ENCODE results near the gene AMOT.

The AMOT gene

DNA sequence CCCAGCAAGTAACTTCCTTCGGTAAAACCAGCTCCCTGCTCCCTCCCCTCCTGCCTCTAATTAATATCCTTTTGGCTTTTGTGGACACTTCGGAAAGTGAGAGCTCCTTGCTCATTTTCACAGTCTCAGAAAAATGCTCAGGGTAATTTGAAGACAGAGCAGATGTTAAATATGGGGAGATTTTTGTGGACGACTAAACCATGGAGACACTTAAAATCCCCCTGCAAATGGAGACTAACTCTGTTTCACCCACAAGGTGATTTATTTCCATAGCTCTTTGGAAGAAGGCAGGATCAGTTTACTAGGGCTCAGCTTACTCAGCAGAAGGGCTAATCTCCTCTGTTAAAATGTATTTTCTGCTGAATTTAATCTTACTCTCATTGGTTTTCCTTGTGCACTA lies 12.2 kb upstream of the AMOT start:
- no peak overlapping the region for H3K27ac ChIP-seq (ENCODE audit: low read depth, low read length)
- H3K36me3 ChIP-seq (ENCODE audit: control insufficient read depth, insufficient read depth, low read length): no peaks in the 10 kb centered on the region
- H3K27me3 ChIP-seq (ENCODE audit: control insufficient read depth, insufficient read depth, low read length): no peaks in the 10 kb centered on the region
- no peaks in the 10 kb centered on the region for H3K4me1 ChIP-seq (ENCODE audit: control insufficient read depth, insufficient read depth, low read length)
- H3K9ac ChIP-seq (ENCODE audit: low read length): no peak overlapping the region
- H3K4me3 ChIP-seq (ENCODE audit: low read length): no peak overlapping the region

- no peaks in the 10 kb centered on the region for H3K27me3 ChIP-seq (ENCODE audit: control insufficient read depth, insufficient read depth, low read length)
- H3K9ac ChIP-seq (ENCODE audit: low read length): no peak overlapping the region
- H3K4me3 ChIP-seq (ENCODE audit: low read length): no peak overlapping the region
- no peaks in the 10 kb centered on the region for H3K36me3 ChIP-seq (ENCODE audit: control insufficient read depth, insufficient read depth, low read length)
- H3K4me1 ChIP-seq (ENCODE audit: control insufficient read depth, insufficient read depth, low read length): no peaks in the 10 kb centered on the region
- no peak overlapping the region for H3K27ac ChIP-seq (ENCODE audit: low read depth, low read length)
Observed at GRCh38 chrX:112851806-112852205, 11.2 kb upstream of the AMOT start.

- H3K4me3 ChIP-seq (ENCODE audit: low read length): no peak overlapping the region
- no peaks in the 10 kb centered on the region for H3K36me3 ChIP-seq (ENCODE audit: control insufficient read depth, insufficient read depth, low read length)
- H3K27ac ChIP-seq (ENCODE audit: low read depth, low read length): no peak overlapping the region
- no peaks in the 10 kb centered on the region for H3K27me3 ChIP-seq (ENCODE audit: control insufficient read depth, insufficient read depth, low read length)
- no peak overlapping the region for H3K9ac ChIP-seq (ENCODE audit: low read length)
- H3K4me1 ChIP-seq (ENCODE audit: control insufficient read depth, insufficient read depth, low read length): peaks cover under 1% of the 10 kb centered on the region
Observed at GRCh38 chrX:112851161-112851779, 10.6 kb upstream of the AMOT start.

GRCh38 chrX:112849016-112849415 lies 8.4 kb upstream of the AMOT start:
- Histone ChIP-seq H3K27ac (ENCODE audit: low read depth, low read length) (no peak overlapping the region), H3K36me3 (ENCODE audit: control insufficient read depth, insufficient read depth, low read length) (no peaks in the 10 kb centered on the region), H3K9ac (ENCODE audit: low read length) (no peak overlapping the region), H3K4me1 (ENCODE audit: control insufficient read depth, insufficient read depth, low read length) (peaks cover 4% of the 10 kb centered on the region), H3K4me3 (ENCODE audit: low read length) (no peak overlapping the region), H3K27me3 (ENCODE audit: control insufficient read depth, insufficient read depth, low read length) (no peaks in the 10 kb centered on the region)

- no peaks in the 10 kb centered on the region for H3K36me3 ChIP-seq (ENCODE audit: control insufficient read depth, insufficient read depth, low read length)
- H3K27ac ChIP-seq (ENCODE audit: low read depth, low read length): no peak overlapping the region
- peaks cover 4% of the 10 kb centered on the region for H3K4me1 ChIP-seq (ENCODE audit: control insufficient read depth, insufficient read depth, low read length)
- no peak overlapping the region for H3K4me3 ChIP-seq (ENCODE audit: low read length)
- no peaks in the 10 kb centered on the region for H3K27me3 ChIP-seq (ENCODE audit: control insufficient read depth, insufficient read depth, low read length)
- no peak overlapping the region for H3K9ac ChIP-seq (ENCODE audit: low read length)
Observed at GRCh38 chrX:112846782-112847181, 6.2 kb upstream of the AMOT start.

DNA sequence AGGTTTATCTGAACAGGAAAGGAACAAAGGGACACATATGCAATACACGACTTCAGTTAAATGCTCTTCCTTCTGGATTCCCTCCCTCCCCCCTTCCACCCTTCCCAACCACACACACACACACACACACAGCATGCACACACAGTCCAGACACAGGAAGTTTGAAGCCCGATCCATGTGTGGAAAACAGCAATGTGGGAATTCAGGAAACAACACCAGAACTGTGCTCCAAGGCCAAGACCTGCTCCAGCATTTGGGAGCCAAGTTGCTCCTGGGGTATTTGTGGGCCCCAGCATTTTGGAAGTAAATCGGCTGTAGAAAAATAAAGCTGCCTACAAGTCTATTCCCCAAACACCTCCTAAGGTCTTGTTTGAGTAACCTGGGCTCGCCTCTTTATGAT lies 5.6 kb upstream of the AMOT start:
- H3K27ac ChIP-seq (ENCODE audit: low read depth, low read length): no peak overlapping the region
- no peaks in the 10 kb centered on the region for H3K27me3 ChIP-seq (ENCODE audit: control insufficient read depth, insufficient read depth, low read length)
- no peak overlapping the region for H3K9ac ChIP-seq (ENCODE audit: low read length)

DNA sequence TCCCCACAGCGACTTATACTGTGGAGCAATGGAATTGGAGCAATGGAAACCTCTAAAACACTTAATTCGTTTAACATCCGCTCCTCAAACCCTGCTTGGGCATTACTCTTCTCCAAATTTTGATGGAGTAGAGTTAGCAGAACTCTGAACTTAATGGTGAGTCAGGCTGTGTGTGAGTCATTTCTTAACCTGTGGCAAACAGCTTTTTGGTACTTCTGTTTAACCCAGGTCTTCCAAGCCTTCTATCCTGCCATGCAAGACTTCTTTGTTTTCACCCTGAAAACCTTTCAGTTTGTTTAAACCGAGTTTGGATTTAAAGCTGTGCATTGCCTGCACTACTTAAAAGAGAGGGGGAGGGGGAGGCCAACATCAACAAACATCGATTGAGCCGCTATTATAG lies 3.6 kb upstream of the AMOT start:
- H3K36me3 ChIP-seq (ENCODE audit: control insufficient read depth, insufficient read depth, low read length): no peaks in the 10 kb centered on the region
- no peak overlapping the region for H3K4me3 ChIP-seq (ENCODE audit: low read length)
- peaks cover 4% of the 10 kb centered on the region for H3K4me1 ChIP-seq (ENCODE audit: control insufficient read depth, insufficient read depth, low read length)
- no peaks in the 10 kb centered on the region for H3K27me3 ChIP-seq (ENCODE audit: control insufficient read depth, insufficient read depth, low read length)
- H3K27ac ChIP-seq (ENCODE audit: low read depth, low read length): no peak overlapping the region
- no peak overlapping the region for H3K9ac ChIP-seq (ENCODE audit: low read length)

More for the DNA sequence above, 5.6 kb upstream of the AMOT start:
- no peak overlapping the region for H3K4me3 ChIP-seq (ENCODE audit: low read length)
- peaks cover 4% of the 10 kb centered on the region for H3K4me1 ChIP-seq (ENCODE audit: control insufficient read depth, insufficient read depth, low read length)
- H3K36me3 ChIP-seq (ENCODE audit: control insufficient read depth, insufficient read depth, low read length): no peaks in the 10 kb centered on the region

DNA sequence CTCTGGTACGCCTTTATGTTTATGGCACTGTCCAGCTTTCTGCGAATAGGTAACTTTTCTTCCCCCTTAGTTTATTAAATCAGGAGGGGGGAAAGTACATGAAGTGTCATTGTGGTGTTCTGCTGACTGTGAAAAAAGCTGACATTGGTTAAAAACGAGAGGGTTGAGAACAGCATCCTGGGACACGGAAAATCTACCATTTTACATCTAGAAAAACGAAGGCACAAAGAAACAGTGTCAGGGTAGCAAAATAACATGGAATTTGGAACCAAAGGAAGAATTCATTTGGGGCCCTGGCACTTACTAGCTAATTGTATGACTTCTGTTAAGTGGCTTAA lies 1.2 kb upstream of the AMOT start:
- H3K27ac ChIP-seq (ENCODE audit: low read depth, low read length): peak overlapping the region; percentile 21
- H3K9ac ChIP-seq (ENCODE audit: low read length): no peak overlapping the region
- H3K27me3 ChIP-seq (ENCODE audit: control insufficient read depth, insufficient read depth, low read length): no peaks in the 10 kb centered on the region

DNA sequence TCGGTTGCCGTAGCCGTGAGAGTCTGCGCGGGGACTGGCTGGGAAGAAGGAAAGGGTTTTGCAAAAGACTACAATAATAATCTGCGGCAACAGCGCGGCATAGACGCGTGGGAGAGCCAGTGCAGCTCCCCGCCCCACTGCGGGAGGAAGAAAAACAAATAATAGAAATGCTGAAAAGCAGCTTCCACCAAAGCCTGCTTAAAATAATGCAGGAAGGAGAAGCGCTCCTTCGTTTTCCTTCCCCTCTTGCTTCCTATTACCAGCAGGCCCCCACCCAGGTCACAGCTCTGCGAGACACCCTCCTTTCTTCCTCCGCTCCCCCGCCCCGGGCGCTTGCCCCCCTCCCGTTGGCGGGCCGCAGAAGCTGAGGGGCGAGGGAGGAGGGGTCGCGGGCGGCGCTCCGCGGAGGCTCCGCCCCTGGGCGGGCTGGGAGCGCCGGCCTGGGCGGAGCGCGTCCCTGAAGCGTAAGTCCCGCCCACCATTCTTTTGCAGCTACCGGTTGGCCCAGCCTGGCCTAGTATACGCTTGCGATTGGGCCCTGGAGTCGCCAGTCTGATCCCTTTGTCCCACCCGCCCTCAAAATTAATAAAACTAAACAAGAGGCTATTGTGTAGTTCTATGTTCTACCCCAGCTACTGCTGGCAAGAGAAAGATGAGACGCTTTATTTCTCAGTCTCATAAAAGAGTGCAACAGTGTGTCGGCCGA lies 636 bp upstream of the AMOT start:
- no peaks in the 10 kb centered on the region for H3K27me3 ChIP-seq (ENCODE audit: control insufficient read depth, insufficient read depth, low read length)
- no peak overlapping the region for H3K9ac ChIP-seq (ENCODE audit: low read length)
- peaks cover 4% of the 10 kb centered on the region for H3K4me1 ChIP-seq (ENCODE audit: control insufficient read depth, insufficient read depth, low read length)
- peak overlapping the region; percentile 65 for H3K27ac ChIP-seq (ENCODE audit: low read depth, low read length)
- H3K4me3 ChIP-seq (ENCODE audit: low read length): peak overlapping the region; percentile 80
- no peaks in the 10 kb centered on the region for H3K36me3 ChIP-seq (ENCODE audit: control insufficient read depth, insufficient read depth, low read length)

More for the DNA sequence above, 1.2 kb upstream of the AMOT start:
- peaks cover 4% of the 10 kb centered on the region for H3K4me1 ChIP-seq (ENCODE audit: control insufficient read depth, insufficient read depth, low read length)
- H3K4me3 ChIP-seq (ENCODE audit: low read length): peak overlapping the region; percentile 45
- no peaks in the 10 kb centered on the region for H3K36me3 ChIP-seq (ENCODE audit: control insufficient read depth, insufficient read depth, low read length)

- no peaks in the 10 kb centered on the region for H3K36me3 ChIP-seq (ENCODE audit: control insufficient read depth, insufficient read depth, low read length)
- H3K9ac ChIP-seq (ENCODE audit: low read length): no peak overlapping the region
- no peaks in the 10 kb centered on the region for H3K4me1 ChIP-seq (ENCODE audit: control insufficient read depth, insufficient read depth, low read length)
- H3K4me3 ChIP-seq (ENCODE audit: low read length): peak overlapping the region; percentile 80
- no peak overlapping the region for H3K27ac ChIP-seq (ENCODE audit: low read depth, low read length)
- no peaks in the 10 kb centered on the region for H3K27me3 ChIP-seq (ENCODE audit: control insufficient read depth, insufficient read depth, low read length)
Observed at GRCh38 chrX:112839856-112840255, 775 bp downstream of the AMOT start.

GRCh38 chrX:112837531-112837930 lies 3.1 kb downstream of the AMOT start:
- no peak overlapping the region for H3K9ac ChIP-seq (ENCODE audit: low read length)

GRCh38 chrX:112835019-112835418 lies 5.6 kb downstream of the AMOT start:
- Histone ChIP-seq H3K27me3 (ENCODE audit: control insufficient read depth, insufficient read depth, low read length) (no peaks in the 10 kb centered on the region), H3K9ac (ENCODE audit: low read length) (no peak overlapping the region), H3K4me3 (ENCODE audit: low read length) (no peak overlapping the region), H3K36me3 (ENCODE audit: control insufficient read depth, insufficient read depth, low read length) (no peaks in the 10 kb centered on the region), H3K4me1 (ENCODE audit: control insufficient read depth, insufficient read depth, low read length) (no peaks in the 10 kb centered on the region), H3K27ac (ENCODE audit: low read depth, low read length) (no peak overlapping the region)

More at GRCh38 chrX:112837531-112837930, 3.1 kb downstream of the AMOT start:
- no peak overlapping the region for H3K4me3 ChIP-seq (ENCODE audit: low read length)
- no peaks in the 10 kb centered on the region for H3K4me1 ChIP-seq (ENCODE audit: control insufficient read depth, insufficient read depth, low read length)
- no peaks in the 10 kb centered on the region for H3K36me3 ChIP-seq (ENCODE audit: control insufficient read depth, insufficient read depth, low read length)
- no peaks in the 10 kb centered on the region for H3K27me3 ChIP-seq (ENCODE audit: control insufficient read depth, insufficient read depth, low read length)
- H3K27ac ChIP-seq (ENCODE audit: low read depth, low read length): no peak overlapping the region

All from rectal smooth muscle tissue (tissue), 1 donor.